HG02970 (cell line): ENCODE results near the gene URGCP.
"Not testable (repeated sequence)": the region's sequence is repeated elsewhere in the genome, so short reads cannot be mapped to it uniquely, and the experiment has no call there.

Source experiments
- ATAC-seq: cut with Tn5 transposase; IDR thresholded peaks from one replicate; pipeline ENCODE4 v1.9.1; 2021; ENCODE audit warnings: mild to moderate bottlenecking, moderate library complexity, moderate number of reproducible peaks; ENCODE audit not compliant: unreplicated experiment, low FRiP score

URGCP gene

GRCh38 chr7:43838201-43838658, 68.2 kb downstream of the URGCP start:
- no peak for ATAC-seq

- ATAC-seq: no peak
These were observed 71.7 kb downstream of the URGCP start for GRCh38 chr7:43834463-43835251.

- ATAC-seq: not testable (repeated sequence)
These were observed 75.5 kb downstream of the URGCP start for GRCh38 chr7:43830917-43831316.
